NCI-H1436 (cell line): ENCODE data around the gene MED16.

Experiments used
- DNase-seq: peaks from one replicate; lab custom pipeline; 2025; lab: John Stamatoyannopoulos, UW

The MED16 gene

GRCh38 chr19:892894-893689 lies at the start of gene MED16, which contains the start of gene RNU6-9:
TSS of gene MED16 (minus strand) at chr19:893187. CDS start at chr19:891131, 2,056 bp downstream.
TSS of gene RNU6-9 (plus strand) at chr19:893484.
- peak; percentile 92 for DNase-seq

- DNase-seq = no peak
Measured at GRCh38 chr19:942133-942645, 49.2 kb upstream of the MED16 start.

DNA sequence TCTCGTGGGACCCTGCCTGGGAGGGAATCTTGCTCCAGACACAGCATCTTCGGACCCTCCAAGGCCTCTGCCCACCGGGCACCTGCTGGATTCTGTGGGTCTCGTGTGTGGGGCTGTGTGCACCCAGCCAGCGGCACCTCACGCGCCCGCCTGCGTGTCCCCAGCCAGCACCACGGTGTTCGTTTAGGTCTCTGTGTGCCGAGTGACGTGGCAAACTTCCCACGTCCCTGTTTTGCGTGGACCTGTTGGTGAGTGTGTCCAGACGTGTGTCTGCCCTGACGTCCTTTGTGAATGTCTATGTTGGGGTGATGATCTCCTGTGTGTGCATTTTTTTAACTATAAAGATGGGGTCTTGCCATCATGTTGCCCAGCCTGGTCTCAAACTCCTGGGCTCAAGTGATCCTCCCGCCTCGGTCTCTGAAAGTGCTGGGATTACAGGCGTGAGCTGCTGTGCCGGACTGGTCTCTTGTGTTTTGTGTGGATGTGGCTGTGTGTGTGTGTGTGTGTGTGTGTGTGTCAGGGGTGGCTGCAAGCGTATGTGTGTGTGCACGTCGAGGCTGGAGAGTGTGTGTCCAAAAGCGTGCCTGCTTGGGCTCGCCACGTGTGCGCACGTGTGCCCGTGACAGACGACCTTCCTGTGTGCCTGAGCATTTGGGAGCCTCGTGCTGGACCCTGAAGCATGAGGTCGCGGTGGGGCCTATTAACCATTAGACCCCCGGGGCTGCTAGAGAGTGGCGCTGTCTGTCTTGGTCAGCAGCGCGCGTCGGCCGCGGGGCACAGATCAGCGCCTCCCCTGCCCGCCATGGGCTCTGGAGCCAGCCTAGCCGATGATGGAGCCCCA lies 48.5 kb upstream of the MED16 start:
- no peak for DNase-seq

GRCh38 chr19:940591-941291 lies 47.8 kb upstream of the MED16 start:
- peak; percentile 61 for DNase-seq

DNA sequence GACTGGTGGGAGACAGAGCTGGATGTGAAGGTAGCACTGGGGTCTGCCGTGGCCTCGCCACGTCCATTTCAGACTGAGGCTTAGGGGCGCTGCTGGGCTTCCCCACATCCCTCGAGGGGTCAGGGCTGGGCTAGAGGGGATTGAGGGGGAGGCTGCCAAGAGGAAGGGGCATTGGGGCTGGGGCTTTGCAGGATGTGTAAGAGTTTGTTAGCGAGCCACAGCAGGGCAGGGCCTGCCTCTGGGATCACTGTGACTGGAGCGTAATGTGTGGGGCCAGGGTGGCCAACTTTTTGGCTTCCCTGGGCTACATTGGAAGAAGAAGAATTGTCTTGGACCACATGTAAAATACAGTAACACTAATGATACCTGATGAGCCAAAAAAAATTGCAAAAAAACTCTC lies 46.9 kb upstream of the MED16 start:
- DNase-seq = no peak

- no peak for DNase-seq
Measured at GRCh38 chr19:939439-939838, 46.5 kb upstream of the MED16 start.

- no peak for DNase-seq
Measured at GRCh38 chr19:938233-938923, 45.4 kb upstream of the MED16 start.

GRCh38 chr19:937259-937694 lies 44.3 kb upstream of the MED16 start:
- no peak for DNase-seq

DNA sequence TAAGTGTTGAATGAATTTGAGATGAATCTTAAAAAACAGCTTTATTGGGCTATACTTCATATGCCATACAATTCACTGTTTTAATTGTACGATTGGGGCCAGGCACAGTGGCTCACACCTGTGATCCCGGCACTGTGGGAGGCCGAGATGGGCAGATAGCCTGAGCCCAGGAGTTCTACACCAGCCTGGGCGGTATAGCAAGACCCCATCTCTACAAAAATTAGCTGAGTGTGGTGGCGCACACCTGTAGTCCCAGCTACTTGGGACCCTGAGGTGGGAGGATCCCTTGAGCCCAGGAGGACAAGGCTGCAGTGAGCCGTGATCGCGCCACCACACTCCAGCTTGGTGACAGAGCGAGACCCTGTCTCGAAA lies 43.2 kb upstream of the MED16 start:
- DNase-seq = no peak

- DNase-seq = no peak
Measured at GRCh38 chr19:934865-935479, 42.0 kb upstream of the MED16 start.

DNA sequence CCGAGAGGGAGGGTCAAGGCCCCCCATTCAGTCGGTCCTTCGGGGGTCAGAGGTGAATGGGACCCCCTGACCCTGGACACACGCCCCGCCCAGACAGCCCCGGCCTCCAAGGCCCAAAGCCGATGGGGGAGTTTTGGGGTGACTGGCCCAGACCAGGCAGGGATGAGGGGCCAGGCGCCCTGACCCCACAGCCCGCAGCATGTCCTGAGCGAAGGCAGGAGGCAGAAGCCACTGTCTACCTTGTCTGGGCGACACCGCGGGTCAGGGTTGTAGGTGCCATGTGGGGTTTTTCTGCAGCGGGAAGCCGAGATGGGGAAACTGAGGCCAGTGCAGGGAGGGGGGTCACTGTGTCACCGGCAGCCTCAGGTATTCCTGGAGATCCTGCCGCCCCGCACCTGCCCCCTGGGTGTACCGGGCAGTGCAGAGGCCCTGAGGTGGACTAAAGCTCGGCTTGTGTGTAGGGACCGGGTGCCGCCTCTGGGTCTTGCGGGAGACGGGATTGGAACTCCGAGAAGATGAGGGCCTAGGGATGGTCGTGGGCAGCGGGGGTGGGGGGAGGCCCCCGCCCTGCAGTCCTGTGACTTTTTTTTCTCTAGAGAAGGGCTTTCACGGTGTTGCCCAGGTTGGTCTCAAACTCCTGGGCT lies 41.3 kb upstream of the MED16 start:
- DNase-seq = no peak

GRCh38 chr19:933553-933882 lies 40.5 kb upstream of the MED16 start:
- no peak for DNase-seq

- DNase-seq = no peak
Measured at GRCh38 chr19:932648-933552, 39.9 kb upstream of the MED16 start.

GRCh38 chr19:931860-932647 lies 39.1 kb upstream of the MED16 start:
- DNase-seq = no peak

GRCh38 chr19:929891-930258 lies 36.9 kb upstream of the MED16 start:
- no peak for DNase-seq

- DNase-seq = no peak
Measured at GRCh38 chr19:929203-929890, 36.4 kb upstream of the MED16 start.

GRCh38 chr19:928471-929202 lies 35.6 kb upstream of the MED16 start:
- DNase-seq = no peak
